ENCODE results near the gene MEF2C.

DNA sequence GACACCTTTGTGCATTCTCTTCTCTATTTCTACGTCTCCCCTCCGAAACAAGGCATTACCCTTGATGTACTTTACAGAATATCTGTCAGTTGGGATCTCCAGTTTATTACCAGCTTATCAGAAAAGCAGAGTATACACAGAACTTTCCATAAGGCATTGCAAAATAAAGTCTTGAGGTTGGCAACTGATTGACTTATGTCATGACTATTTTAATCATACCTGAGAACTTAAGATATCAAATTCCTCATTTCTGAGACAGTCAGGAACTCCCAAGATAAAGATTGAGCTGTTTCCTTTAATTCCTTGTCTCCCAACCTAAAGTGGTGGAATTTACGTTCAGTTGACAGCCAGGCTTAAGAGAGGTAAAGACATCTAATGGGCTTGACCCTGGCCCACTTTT lies 110.9 kb downstream of the MEF2C start:
- TF ChIP-seq, protein P1, sequence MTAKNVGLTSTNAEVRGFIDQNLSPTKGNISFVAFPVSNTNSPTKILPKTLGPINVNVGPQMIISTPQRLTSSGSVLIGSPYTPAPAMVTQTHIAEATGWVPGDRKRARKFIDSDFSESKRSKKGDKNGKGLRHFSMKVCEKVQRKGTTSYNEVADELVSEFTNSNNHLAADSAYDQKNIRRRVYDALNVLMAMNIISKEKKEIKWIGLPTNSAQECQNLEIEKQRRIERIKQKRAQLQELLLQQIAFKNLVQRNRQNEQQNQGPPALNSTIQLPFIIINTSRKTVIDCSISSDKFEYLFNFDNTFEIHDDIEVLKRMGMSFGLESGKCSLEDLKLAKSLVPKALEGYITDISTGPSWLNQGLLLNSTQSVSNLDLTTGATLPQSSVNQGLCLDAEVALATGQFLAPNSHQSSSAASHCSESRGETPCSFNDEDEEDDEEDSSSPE (CRISPR knock-in tag; IDR thresholded peaks at IDR 0.05), result no peak
- TF ChIP-seq, protein P2, sequence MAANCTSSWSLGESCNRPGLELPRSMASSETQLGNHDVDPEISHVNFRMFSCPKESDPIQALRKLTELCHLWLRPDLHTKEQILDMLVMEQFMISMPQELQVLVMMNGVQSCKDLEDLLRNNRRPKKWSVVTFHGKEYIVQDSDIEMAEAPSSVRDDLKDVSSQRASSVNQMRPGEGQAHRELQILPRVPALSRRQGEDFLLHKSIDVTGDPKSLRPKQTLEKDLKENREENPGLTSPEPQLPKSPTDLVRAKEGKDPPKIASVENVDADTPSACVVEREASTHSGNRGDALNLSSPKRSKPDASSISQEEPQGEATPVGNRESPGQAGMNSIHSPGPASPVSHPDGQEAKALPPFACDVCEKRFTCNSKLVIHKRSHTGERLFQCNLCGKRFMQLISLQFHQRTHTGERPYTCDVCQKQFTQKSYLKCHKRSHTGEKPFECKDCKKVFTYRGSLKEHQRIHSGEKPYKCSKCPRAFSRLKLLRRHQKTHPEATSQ (CRISPR knock-in tag; IDR thresholded peaks at IDR 0.05; ENCODE audit: borderline replicate concordance), result no peak
- TF ChIP-seq, protein P3, sequence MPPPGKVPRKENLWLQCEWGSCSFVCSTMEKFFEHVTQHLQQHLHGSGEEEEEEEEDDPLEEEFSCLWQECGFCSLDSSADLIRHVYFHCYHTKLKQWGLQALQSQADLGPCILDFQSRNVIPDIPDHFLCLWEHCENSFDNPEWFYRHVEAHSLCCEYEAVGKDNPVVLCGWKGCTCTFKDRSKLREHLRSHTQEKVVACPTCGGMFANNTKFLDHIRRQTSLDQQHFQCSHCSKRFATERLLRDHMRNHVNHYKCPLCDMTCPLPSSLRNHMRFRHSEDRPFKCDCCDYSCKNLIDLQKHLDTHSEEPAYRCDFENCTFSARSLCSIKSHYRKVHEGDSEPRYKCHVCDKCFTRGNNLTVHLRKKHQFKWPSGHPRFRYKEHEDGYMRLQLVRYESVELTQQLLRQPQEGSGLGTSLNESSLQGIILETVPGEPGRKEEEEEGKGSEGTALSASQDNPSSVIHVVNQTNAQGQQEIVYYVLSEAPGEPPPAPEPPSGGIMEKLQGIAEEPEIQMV (CRISPR knock-in tag; IDR thresholded peaks at IDR 0.05; ENCODE audit: low read depth), result no peak
- TF ChIP-seq SP2 (CRISPR knock-in tag; IDR thresholded peaks at IDR 0.05) (no peak), EZH2 (conservative IDR thresholded peaks at IDR 0.05; ENCODE audit: low read depth, low read length) (no peak), CBFB (CRISPR knock-in tag; IDR thresholded peaks at IDR 0.05) (no peak), ZNF7 (CRISPR knock-in tag; IDR thresholded peaks at IDR 0.05) (no peak), SMC3 (IDR thresholded peaks at IDR 0.05; ENCODE audit: low read length) (no peak)
- TF ChIP-seq, protein P4, sequence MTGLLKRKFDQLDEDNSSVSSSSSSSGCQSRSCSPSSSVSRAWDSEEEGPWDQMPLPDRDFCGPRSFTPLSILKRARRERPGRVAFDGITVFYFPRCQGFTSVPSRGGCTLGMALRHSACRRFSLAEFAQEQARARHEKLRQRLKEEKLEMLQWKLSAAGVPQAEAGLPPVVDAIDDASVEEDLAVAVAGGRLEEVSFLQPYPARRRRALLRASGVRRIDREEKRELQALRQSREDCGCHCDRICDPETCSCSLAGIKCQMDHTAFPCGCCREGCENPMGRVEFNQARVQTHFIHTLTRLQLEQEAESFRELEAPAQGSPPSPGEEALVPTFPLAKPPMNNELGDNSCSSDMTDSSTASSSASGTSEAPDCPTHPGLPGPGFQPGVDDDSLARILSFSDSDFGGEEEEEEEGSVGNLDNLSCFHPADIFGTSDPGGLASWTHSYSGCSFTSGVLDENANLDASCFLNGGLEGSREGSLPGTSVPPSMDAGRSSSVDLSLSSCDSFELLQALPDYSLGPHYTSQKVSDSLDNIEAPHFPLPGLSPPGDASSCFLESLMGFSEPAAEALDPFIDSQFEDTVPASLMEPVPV (CRISPR knock-in tag; IDR thresholded peaks at IDR 0.05), result no peak
- TF ChIP-seq, protein P5, sequence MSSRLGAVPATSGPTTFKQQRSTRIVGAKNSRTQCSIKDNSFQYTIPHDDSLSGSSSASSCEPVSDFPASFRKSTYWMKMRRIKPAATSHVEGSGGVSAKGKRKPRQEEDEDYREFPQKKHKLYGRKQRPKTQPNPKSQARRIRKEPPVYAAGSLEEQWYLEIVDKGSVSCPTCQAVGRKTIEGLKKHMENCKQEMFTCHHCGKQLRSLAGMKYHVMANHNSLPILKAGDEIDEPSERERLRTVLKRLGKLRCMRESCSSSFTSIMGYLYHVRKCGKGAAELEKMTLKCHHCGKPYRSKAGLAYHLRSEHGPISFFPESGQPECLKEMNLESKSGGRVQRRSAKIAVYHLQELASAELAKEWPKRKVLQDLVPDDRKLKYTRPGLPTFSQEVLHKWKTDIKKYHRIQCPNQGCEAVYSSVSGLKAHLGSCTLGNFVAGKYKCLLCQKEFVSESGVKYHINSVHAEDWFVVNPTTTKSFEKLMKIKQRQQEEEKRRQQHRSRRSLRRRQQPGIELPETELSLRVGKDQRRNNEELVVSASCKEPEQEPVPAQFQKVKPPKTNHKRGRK (CRISPR knock-in tag; IDR thresholded peaks at IDR 0.05), result no peak
- TF ChIP-seq, protein P6, sequence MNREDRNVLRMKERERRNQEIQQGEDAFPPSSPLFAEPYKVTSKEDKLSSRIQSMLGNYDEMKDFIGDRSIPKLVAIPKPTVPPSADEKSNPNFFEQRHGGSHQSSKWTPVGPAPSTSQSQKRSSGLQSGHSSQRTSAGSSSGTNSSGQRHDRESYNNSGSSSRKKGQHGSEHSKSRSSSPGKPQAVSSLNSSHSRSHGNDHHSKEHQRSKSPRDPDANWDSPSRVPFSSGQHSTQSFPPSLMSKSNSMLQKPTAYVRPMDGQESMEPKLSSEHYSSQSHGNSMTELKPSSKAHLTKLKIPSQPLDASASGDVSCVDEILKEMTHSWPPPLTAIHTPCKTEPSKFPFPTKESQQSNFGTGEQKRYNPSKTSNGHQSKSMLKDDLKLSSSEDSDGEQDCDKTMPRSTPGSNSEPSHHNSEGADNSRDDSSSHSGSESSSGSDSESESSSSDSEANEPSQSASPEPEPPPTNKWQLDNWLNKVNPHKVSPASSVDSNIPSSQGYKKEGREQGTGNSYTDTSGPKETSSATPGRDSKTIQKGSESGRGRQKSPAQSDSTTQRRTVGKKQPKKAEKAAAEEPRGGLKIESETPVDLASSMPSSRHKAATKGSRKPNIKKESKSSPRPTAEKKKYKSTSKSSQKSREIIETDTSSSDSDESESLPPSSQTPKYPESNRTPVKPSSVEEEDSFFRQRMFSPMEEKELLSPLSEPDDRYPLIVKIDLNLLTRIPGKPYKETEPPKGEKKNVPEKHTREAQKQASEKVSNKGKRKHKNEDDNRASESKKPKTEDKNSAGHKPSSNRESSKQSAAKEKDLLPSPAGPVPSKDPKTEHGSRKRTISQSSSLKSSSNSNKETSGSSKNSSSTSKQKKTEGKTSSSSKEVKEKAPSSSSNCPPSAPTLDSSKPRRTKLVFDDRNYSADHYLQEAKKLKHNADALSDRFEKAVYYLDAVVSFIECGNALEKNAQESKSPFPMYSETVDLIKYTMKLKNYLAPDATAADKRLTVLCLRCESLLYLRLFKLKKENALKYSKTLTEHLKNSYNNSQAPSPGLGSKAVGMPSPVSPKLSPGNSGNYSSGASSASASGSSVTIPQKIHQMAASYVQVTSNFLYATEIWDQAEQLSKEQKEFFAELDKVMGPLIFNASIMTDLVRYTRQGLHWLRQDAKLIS (CRISPR knock-in tag; IDR thresholded peaks at IDR 0.05), result no peak
